ENCODE results near the gene TTLL12.

TTLL12 gene

GRCh38 chr22:43202756-43203410 is 15.9 kb upstream of the TTLL12 start:
- ChIA-PET POLR2A (no interaction called here), CTCF (interaction anchor here (2.0 to 2.3 kb wide), 2 partner anchors 15 to 29 kb away, joined by 6 to 8 read pairs; no protein-coding TSS in a partner anchor)
- no peak for DNase-seq (ENCODE audit: low read depth, low spot score)
- H3K4me3 ChIP-seq (ENCODE audit: low read depth, low read length), result no peak overlapping the region
- no peak for TF ChIP-seq CTCF (IDR thresholded peaks at IDR 0.05; ENCODE audit: insufficient read depth, low read length, missing control alignments)

- DNase-seq (ENCODE audit: low read depth, low spot score), result no peak
- ChIA-PET POLR2A (no interaction called here), CTCF (interaction anchor here (2.0 kb wide), 1 partner anchor 14 kb away, joined by 6 read pairs; no protein-coding TSS in a partner anchor)
- no peak for TF ChIP-seq CTCF (IDR thresholded peaks at IDR 0.05; ENCODE audit: insufficient read depth, low read length, missing control alignments)
- no peak overlapping the region for H3K4me3 ChIP-seq (ENCODE audit: low read depth, low read length)
Observed at GRCh38 chr22:43202326-43202725, 15.4 kb upstream of the TTLL12 start.

GRCh38 chr22:43201486-43202219 is 14.7 kb upstream of the TTLL12 start:
- no peak overlapping the region for H3K4me3 ChIP-seq (ENCODE audit: low read depth, low read length)
- no peak for TF ChIP-seq CTCF (IDR thresholded peaks at IDR 0.05; ENCODE audit: insufficient read depth, low read length, missing control alignments)
- ChIA-PET POLR2A (no interaction called here), CTCF (interaction anchor here (2.0 to 2.2 kb wide), 2 partner anchors 14 kb away, joined by 6 to 8 read pairs; no protein-coding TSS in a partner anchor)
- DNase-seq (ENCODE audit: low read depth, low spot score), result no peak

- no peak overlapping the region for H3K4me3 ChIP-seq (ENCODE audit: low read depth, low read length)
- no peak for DNase-seq (ENCODE audit: low read depth, low spot score)
- ChIA-PET CTCF (interaction anchor here (2.2 kb wide), 1 partner anchor 13 kb away, joined by 8 read pairs; no protein-coding TSS in a partner anchor), POLR2A (no interaction called here)
- no peak for TF ChIP-seq CTCF (IDR thresholded peaks at IDR 0.05; ENCODE audit: insufficient read depth, low read length, missing control alignments)
Observed at GRCh38 chr22:43200555-43200954, 13.6 kb upstream of the TTLL12 start.

- ChIA-PET CTCF (interaction anchor here (2.2 kb wide), 1 partner anchor 12 kb away, joined by 8 read pairs; no protein-coding TSS in a partner anchor), POLR2A (no interaction called here)
- DNase-seq (ENCODE audit: low read depth, low spot score), result no peak
- H3K4me3 ChIP-seq (ENCODE audit: low read depth, low read length), result no peak overlapping the region
- TF ChIP-seq CTCF (IDR thresholded peaks at IDR 0.05; ENCODE audit: insufficient read depth, low read length, missing control alignments), result no peak
Observed at GRCh38 chr22:43200031-43200430, 13.1 kb upstream of the TTLL12 start.

DNA sequence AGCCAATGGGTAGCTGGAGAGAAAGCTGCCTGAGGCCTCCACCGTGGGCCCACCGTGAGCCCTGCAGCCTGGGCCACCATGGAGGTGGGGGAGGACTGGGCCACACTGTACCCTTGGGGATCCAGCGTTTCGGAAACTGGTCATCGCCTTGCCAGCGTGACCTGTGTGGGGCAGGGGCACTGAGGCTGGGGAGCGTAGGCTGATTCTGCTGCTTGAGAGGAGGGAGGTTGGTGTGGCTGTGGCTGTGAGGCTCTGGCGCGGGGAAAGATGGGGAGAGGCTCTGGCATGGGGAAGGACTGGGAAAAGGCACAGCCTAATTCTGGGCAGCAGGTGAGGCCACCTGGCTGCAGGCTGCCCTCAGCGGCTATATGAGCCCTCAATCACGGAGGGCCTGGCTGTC is 12.6 kb upstream of the TTLL12 start:
- ChIA-PET CTCF (interaction anchor here (2.2 kb wide), 1 partner anchor 12 kb away, joined by 8 read pairs; no protein-coding TSS in a partner anchor), POLR2A (no interaction called here)
- no peak for DNase-seq (ENCODE audit: low read depth, low spot score)
- TF ChIP-seq CTCF (IDR thresholded peaks at IDR 0.05; ENCODE audit: insufficient read depth, low read length, missing control alignments), result no peak
- no peak overlapping the region for H3K4me3 ChIP-seq (ENCODE audit: low read depth, low read length)

All from AG04449 (cell line).